ENCODE results near the gene SNRNP200.
A peak's percentile ranks its signal among the peaks of the same experiment; 100 is the strongest.
"Not testable (repeated sequence)": the region's sequence is repeated elsewhere in the genome, so short reads cannot be mapped to it uniquely, and the experiment has no call there.

Gene SNRNP200

GRCh38 chr2:96325041-96325883 lies 19.9 kb upstream of the SNRNP200 start, which contains the start of gene ITPRIPL1:
ITPRIPL1 (plus strand) TSS chr2:96325317; CDS start chr2:96325840, 523 bp downstream.
- DNase-seq (ENCODE audit: low spot score), result peak; percentile 13

- peak; percentile 23 for DNase-seq (ENCODE audit: low spot score)
Measured at GRCh38 chr2:96324721-96325040, 19.3 kb upstream of the SNRNP200 start.

DNA sequence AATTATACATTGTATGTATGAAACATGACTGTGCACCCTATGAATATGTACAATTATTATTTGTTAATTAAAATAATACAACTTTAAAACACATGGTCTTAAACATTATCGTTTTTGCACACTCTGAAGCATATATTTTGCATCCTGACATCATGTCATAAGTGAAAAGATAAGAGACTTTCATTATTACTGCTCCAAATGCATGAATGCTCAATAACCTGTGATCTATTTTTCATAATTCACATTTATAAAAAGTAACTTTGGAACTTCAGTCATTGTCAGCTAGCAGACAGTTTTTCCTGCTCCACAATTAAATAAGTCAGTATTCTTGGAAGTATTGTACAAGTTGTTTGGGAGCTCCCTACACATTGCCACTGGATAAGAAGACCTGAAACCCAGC lies 18.5 kb upstream of the SNRNP200 start:
- no peak for DNase-seq (ENCODE audit: low spot score)

DNA sequence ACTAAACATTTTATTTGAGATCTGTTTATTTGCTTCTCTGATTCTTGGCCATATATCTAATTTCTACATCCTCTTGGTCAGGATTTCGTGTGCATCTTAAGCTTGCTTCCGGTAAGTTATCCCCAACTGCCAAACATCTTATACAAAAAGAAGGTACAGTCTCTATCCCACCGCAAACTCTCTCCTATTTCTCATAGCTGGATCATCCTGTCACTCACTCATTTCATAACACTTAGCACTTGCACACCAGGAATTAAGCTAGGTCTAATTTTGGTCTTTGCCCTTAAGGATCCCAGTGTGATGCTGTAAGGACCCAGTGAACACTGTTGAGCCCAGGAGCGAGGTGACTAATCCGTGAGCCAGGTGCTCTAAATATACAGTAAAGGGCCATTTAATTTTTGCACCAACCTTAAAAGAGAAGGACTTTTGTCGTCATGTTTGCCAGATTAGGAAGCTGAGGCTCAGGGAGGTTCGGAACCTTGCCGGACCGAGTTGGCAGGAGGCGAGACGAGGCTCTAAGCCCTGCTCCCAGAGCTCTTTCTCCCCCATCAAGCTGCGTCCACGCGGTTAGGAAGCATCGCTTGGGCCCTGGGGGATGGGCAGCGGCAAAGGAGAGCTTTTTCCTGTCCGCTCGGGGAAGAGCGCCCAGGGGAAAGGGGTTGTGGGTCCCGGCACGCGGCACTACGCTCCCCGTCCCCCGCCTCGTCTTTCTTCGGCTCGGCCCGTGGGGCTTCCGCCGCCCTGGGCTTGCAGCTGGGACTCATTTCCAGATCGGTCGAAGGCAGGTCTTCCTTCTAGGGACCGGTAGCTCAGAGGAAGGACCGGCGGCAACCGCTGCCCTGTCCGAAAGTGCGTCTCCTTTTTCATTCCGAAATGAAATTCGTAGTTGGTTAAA lies 15.6 kb upstream of the SNRNP200 start:
- peak; percentile 22 for DNase-seq (ENCODE audit: low spot score)

DNA sequence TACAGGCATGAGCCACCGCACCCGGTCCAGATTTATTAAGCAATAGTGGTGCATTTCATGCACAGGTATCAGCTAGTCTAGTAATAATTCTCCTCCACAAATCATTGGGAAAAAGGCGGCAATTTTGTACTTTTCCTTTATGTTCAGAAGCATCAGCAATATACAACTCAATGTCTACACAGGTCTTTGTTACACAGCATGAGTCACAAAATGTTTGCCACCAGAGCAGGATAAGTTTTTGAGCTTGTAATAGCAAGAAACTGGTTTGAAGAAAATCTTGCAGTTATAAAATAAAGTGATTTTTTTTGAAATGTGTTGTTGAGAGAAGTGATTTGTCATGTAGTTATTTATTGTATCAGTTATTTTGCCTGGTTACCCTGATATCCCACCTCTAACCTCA lies 15.0 kb upstream of the SNRNP200 start:
- no peak for DNase-seq (ENCODE audit: low spot score)

DNA sequence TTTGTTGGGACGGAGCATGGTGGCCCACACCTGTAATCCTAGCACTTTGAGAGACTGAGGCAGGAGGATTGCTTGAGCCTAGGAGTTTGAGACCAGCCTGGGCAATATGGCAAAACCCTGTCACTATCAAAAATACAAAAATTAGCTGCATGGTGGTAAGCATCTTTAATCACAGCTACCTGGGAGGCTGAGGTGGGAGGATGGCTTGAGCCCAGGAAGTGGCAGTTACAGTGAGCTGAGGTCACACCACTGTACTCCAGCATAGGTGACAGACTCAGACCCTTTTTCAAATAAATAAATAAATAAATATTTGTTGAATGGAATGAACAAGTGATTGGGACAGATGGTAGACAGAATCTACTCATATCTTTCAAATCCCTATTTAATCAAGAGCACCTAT lies 14.1 kb upstream of the SNRNP200 start:
- no peak for DNase-seq (ENCODE audit: low spot score)

DNA sequence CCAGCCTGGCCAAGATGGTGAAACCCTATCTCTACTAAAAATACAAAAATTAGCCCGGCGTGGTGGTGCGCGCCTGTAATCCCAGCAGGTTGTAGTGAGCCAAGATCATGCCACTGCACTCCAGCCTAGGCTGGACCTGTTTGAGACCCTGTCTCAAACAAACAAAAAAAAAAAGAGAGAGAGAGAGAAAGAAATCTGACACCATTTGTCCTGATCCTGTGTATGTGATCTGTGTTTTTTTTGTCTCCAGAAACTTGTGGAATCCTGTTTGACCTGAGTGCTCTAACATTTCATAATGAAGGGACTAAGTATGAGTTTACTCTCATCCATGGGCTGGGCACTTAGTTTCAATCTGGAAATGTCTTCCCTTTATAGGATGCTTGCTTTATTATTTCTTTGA lies 13.4 kb upstream of the SNRNP200 start:
- DNase-seq (ENCODE audit: low spot score), result no peak

GRCh38 chr2:96317584-96317997 lies 12.2 kb upstream of the SNRNP200 start:
- DNase-seq (ENCODE audit: low spot score), result no peak

DNA sequence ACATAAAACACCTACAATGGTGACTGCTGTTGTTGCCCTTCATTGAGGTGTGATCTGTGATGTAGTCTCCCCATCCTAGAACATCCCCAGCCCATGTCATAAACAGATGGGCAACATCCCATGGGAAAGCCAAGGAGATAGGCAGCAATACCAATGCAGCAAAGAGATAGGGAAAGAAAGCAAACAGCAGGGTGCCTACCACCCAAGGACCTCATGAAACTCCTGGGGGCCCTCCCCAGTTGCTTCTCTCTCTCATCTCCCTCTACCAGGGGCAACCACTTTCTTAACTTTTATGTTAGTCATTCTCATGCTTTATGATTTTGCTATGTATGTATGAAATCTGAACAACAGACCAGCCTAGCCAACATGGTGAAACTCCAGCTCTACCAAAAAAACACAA lies 11.7 kb upstream of the SNRNP200 start:
- no peak for DNase-seq (ENCODE audit: low spot score)

- peak; percentile 42 for DNase-seq (ENCODE audit: low spot score)
Measured at GRCh38 chr2:96315400-96316071, 10.2 kb upstream of the SNRNP200 start.

DNA sequence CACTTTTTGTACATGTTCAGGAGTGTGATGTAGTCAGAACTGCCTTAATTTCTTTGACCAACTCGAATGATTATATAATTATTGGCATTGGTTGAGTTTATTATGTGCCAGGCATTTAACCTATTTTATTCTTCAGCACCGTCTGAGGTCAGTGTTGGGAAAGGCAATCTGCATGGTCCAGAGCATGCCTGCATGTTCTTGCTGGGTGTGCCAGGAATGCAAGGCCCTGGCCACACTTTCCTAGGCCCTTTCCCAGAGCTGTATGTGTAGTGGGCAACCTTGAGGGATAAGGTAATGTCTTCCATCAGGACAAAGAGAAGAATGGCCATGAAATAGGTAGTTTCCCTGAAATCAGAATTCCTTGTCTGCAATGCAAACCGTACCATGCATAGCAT lies 9.7 kb upstream of the SNRNP200 start:
- no peak for DNase-seq (ENCODE audit: low spot score)

DNA sequence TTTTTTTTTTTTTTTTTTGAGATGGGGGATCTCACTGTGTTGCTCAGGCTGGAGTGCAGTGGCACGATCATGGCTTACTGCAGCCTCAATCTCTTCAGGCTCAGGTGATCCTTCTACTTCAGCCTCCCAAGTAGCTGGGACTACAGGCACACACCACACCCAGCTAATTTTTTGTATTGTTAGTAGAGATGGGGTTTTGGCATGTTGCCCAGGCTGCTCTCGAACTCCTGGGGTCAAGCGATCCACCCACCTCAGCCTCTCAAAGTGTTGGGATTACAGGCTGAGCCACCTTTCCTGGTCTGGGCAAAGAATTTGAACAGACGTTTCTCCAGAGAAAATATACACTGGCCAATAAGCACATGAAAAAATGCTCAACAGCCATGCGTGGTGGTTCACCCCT lies 2.9 kb upstream of the SNRNP200 start:
- DNase-seq (ENCODE audit: low spot score), result no peak

DNA sequence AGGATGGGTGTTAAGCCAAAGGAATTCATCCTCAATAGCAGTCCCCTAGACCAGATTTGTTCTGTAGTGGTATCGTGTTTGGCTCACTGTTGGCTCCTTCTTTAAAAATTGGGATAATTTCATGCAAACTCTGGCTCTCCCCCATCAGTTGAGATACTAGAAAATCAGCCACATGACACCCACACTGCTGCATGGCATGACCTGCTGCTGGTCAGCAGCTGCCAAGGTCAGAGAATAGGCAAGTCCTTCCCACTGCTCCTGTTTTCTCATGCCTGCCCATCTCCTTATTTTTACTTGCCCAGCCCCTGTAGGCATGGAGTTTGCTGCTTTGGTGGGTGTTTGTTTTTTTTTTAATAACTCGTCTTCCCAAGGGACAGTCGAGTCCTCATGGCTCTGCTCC lies 1.0 kb upstream of the SNRNP200 start:
- DNase-seq (ENCODE audit: low spot score), result no peak

- DNase-seq (ENCODE audit: low spot score), result no peak
Measured at GRCh38 chr2:96305979-96306308, 598 bp upstream of the SNRNP200 start.

DNA sequence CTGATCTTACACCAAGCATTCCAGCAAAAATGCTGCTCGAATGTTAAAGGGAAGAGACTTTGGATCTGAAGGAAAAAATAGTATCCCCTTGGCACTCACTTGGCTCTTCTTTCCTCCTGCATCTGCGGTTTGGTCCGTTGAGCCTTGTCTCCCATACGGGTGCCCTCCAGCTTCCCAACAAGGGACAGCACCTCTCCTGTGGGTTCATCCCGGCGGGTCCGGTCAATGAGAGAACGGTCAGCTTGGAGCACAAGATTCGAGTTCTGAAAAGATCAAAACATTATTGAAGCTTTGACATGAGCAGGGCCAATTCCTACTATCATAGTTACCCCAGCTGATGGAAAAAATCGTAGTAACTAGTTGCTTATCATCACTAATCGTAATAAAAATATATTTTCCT lies 740 bp downstream of the SNRNP200 start:
- DNase-seq (ENCODE audit: low spot score), result no peak

DNA sequence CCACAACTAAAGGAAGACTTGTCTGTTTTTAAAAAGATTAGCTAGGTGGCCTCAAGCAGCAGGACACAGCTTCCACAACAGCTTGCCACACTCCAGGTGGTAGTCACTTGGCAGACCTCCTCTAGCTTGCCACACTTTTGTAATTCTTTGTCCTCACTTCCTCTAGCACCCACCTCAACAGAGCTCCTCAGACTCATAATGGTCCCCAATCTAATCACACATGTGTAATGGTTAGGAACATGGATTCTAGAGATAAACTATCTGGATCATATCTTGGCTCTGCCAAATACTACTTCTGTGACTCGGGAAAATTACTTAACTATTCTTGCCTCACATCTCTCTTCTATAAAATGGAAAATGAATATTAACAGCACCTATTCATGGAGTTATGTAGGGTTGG lies 3.5 kb downstream of the SNRNP200 start:
- DNase-seq (ENCODE audit: low spot score), result no peak

DNA sequence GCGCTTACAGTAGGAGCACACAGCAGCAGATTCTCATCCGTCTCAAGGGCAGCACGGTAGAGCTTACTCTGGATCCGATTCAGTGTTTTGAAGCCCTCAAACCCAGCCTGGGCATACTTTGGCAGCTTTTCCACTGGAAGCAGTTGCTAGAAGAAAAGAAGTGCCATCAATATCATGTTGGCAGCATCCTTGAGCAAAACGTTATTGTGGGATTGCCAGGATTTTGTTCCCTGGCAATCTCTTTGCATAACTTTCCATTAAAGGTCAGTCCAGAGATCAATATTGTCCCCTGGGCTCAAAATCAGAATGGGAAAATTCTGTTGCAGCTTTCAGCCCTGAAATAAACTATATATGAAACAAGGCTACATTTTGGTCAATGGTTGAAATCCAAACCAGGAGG lies 8.4 kb downstream of the SNRNP200 start:
- DNase-seq (ENCODE audit: low spot score), result no peak

DNA sequence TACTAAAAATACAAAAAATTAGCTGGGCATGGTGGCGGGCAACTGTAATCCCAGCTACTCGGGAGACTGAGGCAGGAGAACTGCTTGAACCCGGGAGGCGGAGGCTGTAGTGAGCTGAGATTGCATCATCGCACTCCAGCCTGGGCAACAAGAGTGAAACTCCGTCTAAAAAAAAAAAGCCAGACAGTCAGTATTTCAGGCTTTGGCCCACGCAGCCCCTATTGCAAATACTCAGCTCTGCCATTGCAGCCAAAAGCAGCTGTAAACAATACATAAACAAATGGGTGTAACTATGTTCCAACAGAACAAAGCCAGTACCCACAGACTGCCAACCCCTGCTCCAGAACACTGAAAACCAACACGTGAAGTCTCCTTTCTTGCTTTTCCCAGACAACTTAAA lies 11.1 kb downstream of the SNRNP200 start:
- not testable (repeated sequence) for DNase-seq (ENCODE audit: low spot score)

DNA sequence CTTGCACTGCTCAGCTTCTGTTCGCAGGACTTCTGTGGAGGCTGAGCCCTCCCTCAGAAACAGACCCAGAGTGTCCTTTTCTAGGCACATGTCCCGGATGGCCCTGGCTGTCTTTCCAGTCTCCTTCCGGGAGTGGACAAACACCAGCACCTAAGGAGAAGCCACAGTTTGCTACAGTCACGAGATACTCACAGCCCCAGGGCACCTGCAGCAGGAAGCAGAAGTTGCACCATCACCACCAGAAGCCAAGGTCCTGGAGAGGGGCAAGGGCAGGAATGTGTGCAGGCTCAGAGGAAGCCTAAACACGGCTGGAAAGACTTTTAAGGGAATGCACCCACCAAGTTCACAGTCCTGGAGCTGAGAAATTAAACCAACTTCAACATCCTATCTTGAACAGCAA lies 13.6 kb downstream of the SNRNP200 start:
- no peak for DNase-seq (ENCODE audit: low spot score)

DNA sequence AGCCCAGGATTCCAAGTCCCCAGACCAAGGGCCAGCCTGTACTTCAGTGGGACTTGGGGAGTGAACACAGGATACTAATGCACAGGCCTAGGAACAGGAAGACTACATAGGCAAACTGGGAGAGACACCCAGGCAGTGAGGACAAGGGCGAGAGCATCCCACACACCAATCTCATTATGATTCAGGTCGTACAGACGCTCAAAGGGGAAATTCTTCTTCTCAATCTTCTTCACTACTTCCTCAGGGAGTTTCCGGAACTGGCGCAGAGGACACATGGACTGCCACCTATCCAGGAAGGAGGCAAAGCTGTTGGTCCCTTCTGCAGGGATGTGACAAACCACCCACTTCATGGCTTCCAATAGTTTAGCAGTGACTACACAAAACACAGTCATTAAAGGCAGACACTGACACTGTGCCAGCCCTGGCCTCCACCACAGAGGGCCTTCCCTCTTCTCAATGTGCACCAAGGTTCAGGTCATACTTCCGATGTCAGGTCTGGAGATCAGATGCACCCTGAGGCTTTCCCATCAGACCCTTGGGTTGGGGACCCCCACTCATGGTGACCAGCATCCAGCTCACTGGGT lies 18.0 kb downstream of the SNRNP200 start:
- no peak for DNase-seq (ENCODE audit: low spot score)

- DNase-seq (ENCODE audit: low spot score), result no peak
Measured at GRCh38 chr2:96276787-96277499, 28.4 kb downstream of the SNRNP200 start.

Data from CD4-positive, alpha-beta T cell treated with Interleukin-15 for 4 hours (primary cell).